Hindlimb muscle (tissue), 1 donor: ENCODE results near the gene TNS3. TPM values are rescaled to one million over a fixed set of nuclear protein-coding genes. Genes with fewer than 3 reads are reported as not detected.
A peak's percentile ranks its signal among the peaks of the same experiment; 100 is the strongest.

ENCODE experiments used
- DNase-seq: peaks from one replicate; pipeline ENCODE4 v3.0.0-alpha.2; 2013
- polyA plus RNA-seq: library from polyadenylated mRNA; unstranded; fragments of 120-200 nt; gene quantifications from one replicate; pipeline ENCODE4 v1.2.1, GENCODE V29; 2013; ENCODE audit not compliant: insufficient read length

TNS3 gene
- polyA plus RNA-seq, 1 donor, result 24.9 TPM

- peak; percentile 24 for DNase-seq
These were observed 201.4 kb downstream of the TNS3 start for GRCh38 chr7:47380325-47381133.

- peak; percentile 27 for DNase-seq
These were observed 202.1 kb downstream of the TNS3 start for GRCh38 chr7:47379629-47380324.

GRCh38 chr7:47378728-47379395 lies 203.0 kb downstream of the TNS3 start:
- DNase-seq, result no peak

- no peak for DNase-seq
These were observed 204.2 kb downstream of the TNS3 start for GRCh38 chr7:47377741-47378140.

GRCh38 chr7:47376991-47377616 lies 204.8 kb downstream of the TNS3 start:
- no peak for DNase-seq

GRCh38 chr7:47375121-47375938 lies 206.6 kb downstream of the TNS3 start:
- DNase-seq, result no peak

GRCh38 chr7:47374538-47374937 lies 207.4 kb downstream of the TNS3 start:
- DNase-seq, result no peak

- no peak for DNase-seq
These were observed 207.9 kb downstream of the TNS3 start for GRCh38 chr7:47373871-47374451.

- peak; percentile 22 for DNase-seq
These were observed 210.1 kb downstream of the TNS3 start for GRCh38 chr7:47371733-47372368.

- no peak for DNase-seq
These were observed 210.6 kb downstream of the TNS3 start for GRCh38 chr7:47371317-47371716.

GRCh38 chr7:47370461-47371042 lies 211.4 kb downstream of the TNS3 start:
- DNase-seq, result no peak

GRCh38 chr7:47369736-47370135 lies 212.2 kb downstream of the TNS3 start:
- DNase-seq, result no peak

GRCh38 chr7:47368190-47368812 lies 213.6 kb downstream of the TNS3 start:
- no peak for DNase-seq

GRCh38 chr7:47367369-47367768 lies 214.5 kb downstream of the TNS3 start:
- DNase-seq, result no peak

GRCh38 chr7:47366960-47367359 lies 215.0 kb downstream of the TNS3 start:
- no peak for DNase-seq

- no peak for DNase-seq
These were observed 215.7 kb downstream of the TNS3 start for GRCh38 chr7:47366211-47366610.

- DNase-seq, result no peak
These were observed 218.9 kb downstream of the TNS3 start for GRCh38 chr7:47362984-47363383.

- no peak for DNase-seq
These were observed 220.1 kb downstream of the TNS3 start for GRCh38 chr7:47361746-47362215.

GRCh38 chr7:47361236-47361635 lies 220.7 kb downstream of the TNS3 start:
- no peak for DNase-seq

GRCh38 chr7:47360301-47360900 lies 221.5 kb downstream of the TNS3 start:
- DNase-seq, result no peak
